PC-3 (cell line): ENCODE measurements around the gene PXT1. TPM values are rescaled to one million over a fixed set of nuclear protein-coding genes. Genes with fewer than 3 reads are reported as not detected.

Source experiments
- ATAC-seq: fragments of 200-7000 bp; cut with Tn5 transposase; 2 replicates; pipeline ENCODE4 v1.9.1; 2020; ENCODE audit warnings: mild to moderate bottlenecking, moderate library complexity
- BruUV-seq: library from RNA; stranded (reverse); fragments of 400-500 nt; replicated peaks from 2 replicates; lab custom pipeline; 2021; lab: Mats Ljungman, UMichigan
- CTCF ChIA-PET: fragments of 300-600 bp; sonication (Branson Sonifier 250); formaldehyde crosslinking; loops from one replicate; lab custom pipeline; 2022; ENCODE audit warnings: antibody characterized with exemption; lab: Charles Lee
- POLR2A ChIA-PET: fragments of 300-600 bp; sonication (Branson Sonifier 250); formaldehyde crosslinking; loops from one replicate; lab custom pipeline; 2022; ENCODE audit warnings: antibody characterized with exemption; ENCODE audit not compliant: unreplicated experiment; lab: Charles Lee
- DNase-seq: peaks from one replicate; pipeline ENCODE4 v3.0.0-alpha.2; 2015
- H2AFZ ChIP-seq: fragments of 300-600 bp; sonication (generic); 2 replicates; pipeline ENCODE4 v1.6.0; 2016; ENCODE audit warnings: antibody characterized with exemption, low read length
- H3F3A ChIP-seq: fragments of 300-600 bp; sonication (generic); one replicate; pipeline ENCODE4 v1.6.0; 2017; ENCODE audit warnings: antibody characterized with exemption, low read length, control low read depth, mild to moderate bottlenecking; ENCODE audit not compliant: unreplicated experiment
- H3K27ac ChIP-seq: fragments of 300-600 bp; sonication (generic); 2 replicates; pipeline ENCODE4 v1.5.1; 2016; ENCODE audit warnings: mild to moderate bottlenecking, low read length
- H3K27me3 ChIP-seq: fragments of 300-600 bp; sonication (generic); 2 replicates; pipeline ENCODE4 v1.6.1; 2016; ENCODE audit warnings: low read length, mixed read lengths
- H3K36me3 ChIP-seq: fragments of 300-600 bp; sonication (generic); 2 replicates; pipeline ENCODE4 v1.6.1; 2016; ENCODE audit warnings: low read depth, mixed run types, low read length, mixed read lengths
- H3K4me1 ChIP-seq: fragments of 300-600 bp; sonication (generic); 2 replicates; pipeline ENCODE4 v1.5.1; 2016; ENCODE audit warnings: low read length; ENCODE audit not compliant: insufficient read depth
- H3K4me2 ChIP-seq: fragments of 300-600 bp; sonication (generic); 2 replicates; pipeline ENCODE4 v1.6.0; 2016; ENCODE audit warnings: low read length
- H3K4me3 ChIP-seq: fragments of 300-600 bp; sonication (generic); 2 replicates; pipeline ENCODE4 v1.5.1; 2016; ENCODE audit warnings: mild to moderate bottlenecking, low read length, mixed read lengths
- H3K79me2 ChIP-seq: fragments of 300-600 bp; sonication (generic); 2 replicates; pipeline ENCODE4 v1.6.1; 2017; ENCODE audit warnings: low read length, mixed read lengths
- H3K9ac ChIP-seq: fragments of 300-600 bp; sonication (generic); 2 replicates; pipeline ENCODE4 v1.6.0; 2016; ENCODE audit warnings: mild to moderate bottlenecking, low read length
- H3K9me2 ChIP-seq: fragments of 300-600 bp; sonication (generic); replicated peaks from 2 replicates; pipeline ENCODE4 v1.6.1; 2016; ENCODE audit warnings: mixed run types, low read length, mixed read lengths
- H3K9me3 ChIP-seq: fragments of 300-600 bp; sonication (generic); 2 replicates; pipeline ENCODE4 v1.6.1; 2016; ENCODE audit warnings: low read length, mixed read lengths
- H4K20me1 ChIP-seq: fragments of 300-600 bp; sonication (generic); 2 replicates; pipeline ENCODE4 v1.6.1; 2016; ENCODE audit warnings: low read length, mixed read lengths
- CTCF ChIP-seq: fragments of 300-600 bp; sonication (generic); conservative IDR thresholded peaks from 2 replicates; pipeline ENCODE4 v1.5.1; 2017; ENCODE audit warnings: antibody characterized with exemption, low read depth, mild to moderate bottlenecking, low read length
- EZH2 ChIP-seq: fragments of 300-600 bp; sonication (generic); IDR thresholded peaks from one replicate; pipeline ENCODE4 v1.6.1; 2017; ENCODE audit warnings: antibody characterized with exemption, mild to moderate bottlenecking, low read length; ENCODE audit not compliant: unreplicated experiment
- EZH2phosphoT487 ChIP-seq: fragments of 300-600 bp; sonication (generic); IDR thresholded peaks from 2 replicates; pipeline ENCODE4 v1.6.1; 2018; ENCODE audit warnings: mild to moderate bottlenecking, antibody characterized with exemption, low read length, borderline replicate concordance
- intact Hi-C: fragments of 100-400 bp; cut with micrococcal nuclease; formaldehyde crosslinking; loops from 2 replicates; pipeline ENCODE4 v1.9.0; 2023
- total RNA-seq: library from RNA; depleted of rRNA; stranded (reverse); fragments of >200 nt; gene quantifications from 2 replicates; pipeline ENCODE4 v1.2.3, GENCODE V29; 2014

Gene PXT1
- total RNA-seq, 1 experiment from 2014 or later = not detected

- H3K9me2 ChIP-seq = no peaks in the 10 kb centered on the region
- H3K36me3 ChIP-seq = no peaks in the 10 kb centered on the region
- no peak overlapping the region for H3K9ac ChIP-seq
- H2AFZ ChIP-seq = no peak overlapping the region
- POLR2A ChIA-PET = no interaction called here
- no peak for TF ChIP-seq CTCF
- no peak for TF ChIP-seq EZH2phosphoT487
- no peak for TF ChIP-seq EZH2
- H3K4me3 ChIP-seq = no peak overlapping the region
- H3K27me3 ChIP-seq = 0 out of 2 replicates have a peak, but pooled peaks cover 4% of the 10 kb centered on the region
- DNase-seq = no peak
- H3K4me1 ChIP-seq = no peaks in the 10 kb centered on the region
- no peak for ATAC-seq
- CTCF ChIA-PET = no interaction called here
- no peaks in the 10 kb centered on the region for H3F3A ChIP-seq
- H3K79me2 ChIP-seq = no peaks in the 10 kb centered on the region
- H3K9me3 ChIP-seq = no peaks in the 10 kb centered on the region
- H4K20me1 ChIP-seq = no peaks in the 10 kb centered on the region
- no peak overlapping the region for H3K27ac ChIP-seq
- intact Hi-C loops = no loop called here
- BruUV-seq = no TSS peak
- no peak overlapping the region for H3K4me2 ChIP-seq
Measured at GRCh38 chr6:36376742-36377141, 65.9 kb downstream of the PXT1 start.

DNA sequence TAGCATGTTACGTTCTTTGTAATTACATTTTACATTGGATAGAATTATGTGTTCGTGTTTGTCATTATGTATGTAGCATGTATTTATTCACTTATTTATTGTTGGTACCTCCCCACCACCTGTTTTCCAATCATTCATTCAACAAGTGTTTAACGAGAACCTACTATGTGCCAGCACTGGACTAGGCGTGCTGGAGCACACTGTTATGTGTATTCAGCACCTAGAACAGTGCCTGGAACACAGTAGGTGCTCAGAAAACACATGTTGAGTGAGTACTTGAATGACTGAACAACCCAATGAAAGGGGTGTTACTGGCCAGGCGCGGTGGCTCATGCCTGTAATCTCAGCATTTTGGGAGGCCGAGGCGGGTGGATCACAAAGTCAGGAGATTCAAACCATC lies 66.5 kb downstream of the PXT1 start:
- H3K79me2 ChIP-seq = no peaks in the 10 kb centered on the region
- 0 out of 2 replicates have a peak, but pooled peaks cover 4% of the 10 kb centered on the region for H3K27me3 ChIP-seq
- no peak overlapping the region for H3K4me2 ChIP-seq
- BruUV-seq = no TSS peak
- DNase-seq (no peak), ATAC-seq (no peak)
- no peaks in the 10 kb centered on the region for H3K9me3 ChIP-seq
- H3K9ac ChIP-seq = no peak overlapping the region
- POLR2A ChIA-PET = no interaction called here
- H3K9me2 ChIP-seq = no peaks in the 10 kb centered on the region
- H3K4me3 ChIP-seq = no peak overlapping the region
- TF ChIP-seq CTCF (no peak), EZH2 (no peak), EZH2phosphoT487 (no peak)
- no peaks in the 10 kb centered on the region for H3K4me1 ChIP-seq
- H4K20me1 ChIP-seq = no peaks in the 10 kb centered on the region
- no peaks in the 10 kb centered on the region for H3F3A ChIP-seq
- no peak overlapping the region for H3K27ac ChIP-seq
- H2AFZ ChIP-seq = no peak overlapping the region
- H3K36me3 ChIP-seq = no peaks in the 10 kb centered on the region
- intact Hi-C loops = no loop called here
- CTCF ChIA-PET = no interaction called here

DNA sequence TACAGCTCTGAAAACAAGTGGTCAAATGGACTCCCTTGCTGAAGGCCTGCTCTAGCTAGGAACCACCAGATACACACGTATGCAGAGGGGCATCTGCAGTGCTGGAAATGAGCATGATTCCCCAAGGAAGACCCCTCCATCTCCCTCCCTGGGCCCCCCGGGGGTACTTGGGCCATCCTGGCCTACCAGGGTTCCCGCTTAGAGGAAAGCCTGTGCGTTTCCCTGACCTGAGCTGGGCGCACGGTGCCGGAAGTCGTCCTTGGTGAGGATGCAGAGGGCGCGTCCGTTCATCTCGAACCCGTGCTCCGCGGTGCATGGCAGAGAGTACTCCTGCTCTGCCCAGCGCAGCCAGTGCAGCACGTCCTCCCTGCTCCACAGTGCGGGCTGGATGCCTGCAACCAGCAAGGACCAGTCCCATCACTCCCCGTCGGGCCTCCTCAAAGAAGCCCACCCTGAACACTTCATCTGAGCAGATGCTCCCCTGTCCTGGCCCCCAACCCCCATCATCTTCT lies 67.0 kb downstream of the PXT1 start:
- Histone ChIP-seq H3K4me3 (no peak overlapping the region), H3K9me3 (no peaks in the 10 kb centered on the region), H3K9ac (no peak overlapping the region), H3F3A (no peaks in the 10 kb centered on the region), H3K27ac (no peak overlapping the region), H3K36me3 (no peaks in the 10 kb centered on the region), H2AFZ (no peak overlapping the region), H3K79me2 (no peaks in the 10 kb centered on the region), H3K27me3 (0 out of 2 replicates have a peak, but pooled peaks cover 4% of the 10 kb centered on the region), H3K4me1 (no peaks in the 10 kb centered on the region), H3K4me2 (no peak overlapping the region), H4K20me1 (no peaks in the 10 kb centered on the region), H3K9me2 (no peaks in the 10 kb centered on the region)
- ChIA-PET POLR2A (no interaction called here), CTCF (no interaction called here)
- no peak for TF ChIP-seq EZH2phosphoT487
- TF ChIP-seq CTCF = no peak
- no peak for TF ChIP-seq EZH2
- no peak for ATAC-seq
- no TSS peak for BruUV-seq
- DNase-seq = no peak
- intact Hi-C loops = no loop called here
